ENCODE data around the gene PHACTR3. TPM values are rescaled to one million over a fixed set of nuclear protein-coding genes. Genes with fewer than 3 reads are reported as not detected.

Gene PHACTR3
- total RNA-seq, 5 donors from 2014 or later (not counting 1 experiment from before 2014, with no cell fraction given) = not detected

- H3K4me3 ChIP-seq (ENCODE audit: control insufficient read depth in 1 of 2, extremely low read depth in 1 of 2, low read length in 1 of 2) = no peak overlapping the region
- no peaks in the 10 kb centered on the region for H3K36me3 Mint-ChIP-seq
- H3K9me3 Mint-ChIP-seq = no peaks in the 10 kb centered on the region
- ChIA-PET POLR2A (no interaction called here), CTCF (interaction anchor here in 1 of 2 donors (0.5 kb wide), 1 partner anchor 13 kb away, joined by 4 read pairs; no protein-coding TSS in a partner anchor)
- H3K9me3 ChIP-seq = no peaks in the 10 kb centered on the region
- no peaks in the 10 kb centered on the region for H3K4me1 Mint-ChIP-seq
- H3K27me3 Mint-ChIP-seq = peaks cover 19% of the 10 kb centered on the region in 2 donors
- no peaks in the 10 kb centered on the region for H3K36me3 ChIP-seq (ENCODE audit: control insufficient read depth in 2 of 2, extremely low read depth in 1 of 2, insufficient read depth in 1 of 2, low read length in 1 of 2)
- ATAC-seq (replicated peaks in 1 of 4) (no peak), DNase-seq (no peak)
- H3K27me3 ChIP-seq (replicated peaks in 1 of 2; ENCODE audit: control insufficient read depth in 2 of 2, extremely low read depth in 1 of 2, insufficient read depth in 2 of 2, low read length in 1 of 2) = peaks cover 0 to 25% of the 10 kb centered on the region in 2 experiments
- H3K27ac ChIP-seq (ENCODE audit: low read length) = no peak overlapping the region
- H3K4me3 Mint-ChIP-seq = no peak overlapping the region
- H3K27ac Mint-ChIP-seq = no peak overlapping the region
- 76% methylated on average over 11 of the region's 15 CpGs for WGBS (ENCODE audit: insufficient coverage)
- no peaks in the 10 kb centered on the region for H3K4me1 ChIP-seq (ENCODE audit: control insufficient read depth in 1 of 2, extremely low read depth in 1 of 2, insufficient read depth in 2 of 2, low read length in 2 of 2)
Observed at GRCh38 chr20:59828125-59829053, 224.0 kb downstream of the PHACTR3 start.

DNA sequence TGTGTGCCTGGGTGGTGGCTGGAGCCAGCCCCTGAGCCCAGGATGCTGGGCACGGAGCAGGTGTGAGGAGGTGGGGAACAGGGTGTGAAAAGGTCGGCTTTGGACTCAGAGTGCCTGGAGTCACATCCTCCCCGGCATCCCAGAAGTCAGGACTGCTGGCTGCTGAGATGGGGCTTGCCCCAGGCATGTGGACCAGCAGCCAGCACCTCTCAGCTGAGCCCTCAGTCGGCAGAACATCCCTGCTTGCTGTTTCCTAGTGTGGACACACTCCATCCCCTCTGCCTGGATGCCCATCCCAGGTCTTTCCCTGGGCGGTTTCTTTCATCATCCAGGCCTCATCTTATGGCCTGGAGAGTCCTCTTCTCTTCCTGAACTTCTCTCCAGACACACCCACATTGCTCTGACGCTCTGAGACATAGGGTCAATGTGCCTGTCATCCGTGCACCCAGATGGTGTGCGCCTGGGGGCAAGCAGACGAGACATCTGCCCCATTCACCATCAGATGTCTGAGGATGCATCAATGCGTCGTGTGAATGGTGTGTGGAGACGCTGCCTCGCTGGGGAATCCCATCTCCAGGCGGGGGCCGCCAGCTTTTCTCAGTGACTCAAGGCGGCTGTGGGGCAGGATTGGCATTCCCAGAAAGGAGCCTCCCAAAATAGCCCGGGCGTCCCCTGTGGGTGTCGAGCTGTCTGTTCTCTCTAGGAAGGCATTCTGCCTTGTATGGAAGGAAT, 224.9 kb downstream of the PHACTR3 start:
- no peaks in the 10 kb centered on the region for H3K36me3 Mint-ChIP-seq
- no peak for ATAC-seq (replicated peaks in 1 of 4)

DNA sequence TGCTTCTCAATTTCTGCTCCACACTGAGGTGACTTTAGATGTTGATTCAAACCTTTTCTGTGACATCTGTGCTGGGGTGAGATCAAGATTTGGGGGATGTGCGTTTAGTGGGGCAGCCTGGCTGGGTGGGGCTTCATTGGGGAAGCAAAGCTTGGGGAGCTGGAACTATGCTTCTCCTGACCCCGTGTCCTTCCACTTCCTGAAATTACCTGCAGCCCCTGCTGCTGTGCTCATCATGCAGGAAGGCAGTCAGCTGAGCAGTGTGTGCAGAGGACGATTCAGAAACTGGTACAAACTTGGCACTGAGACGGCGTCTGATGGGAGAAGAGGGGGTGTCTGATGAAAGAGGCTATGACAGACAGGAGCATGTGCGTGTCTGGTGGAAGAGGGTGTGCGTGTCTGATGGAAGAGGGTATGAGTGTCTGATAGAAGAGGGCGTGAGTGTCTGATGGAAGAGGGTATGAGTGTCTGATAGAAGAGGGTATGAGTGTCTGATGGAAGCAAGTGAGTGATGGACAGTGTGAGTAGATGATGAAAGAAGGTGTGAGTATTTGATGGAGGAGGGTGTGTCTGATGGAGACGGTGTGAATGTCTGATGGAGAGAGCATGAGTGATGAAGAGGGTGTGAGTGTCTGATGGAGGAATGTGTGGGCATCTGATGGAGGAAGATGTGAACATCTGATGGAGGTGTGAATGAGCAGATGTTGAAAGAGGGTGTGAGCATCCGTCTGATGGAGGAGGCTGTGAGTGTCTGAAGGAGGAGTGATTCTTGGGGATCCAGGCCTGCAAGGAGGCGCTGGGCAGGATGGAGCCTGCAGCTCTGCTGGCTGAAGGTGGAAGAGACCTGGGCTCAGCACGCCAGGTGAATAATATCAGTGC, 225.7 kb downstream of the PHACTR3 start:
- no peak overlapping the region for H3K27ac ChIP-seq (ENCODE audit: low read length)
- 66% methylated on average over 9 of the region's 12 CpGs for WGBS (ENCODE audit: insufficient coverage)
- Mint-ChIP-seq H3K36me3 (no peaks in the 10 kb centered on the region), H3K27me3 (peaks cover 31 to 32% of the 10 kb centered on the region in 2 donors), H3K4me3 (no peak overlapping the region), H3K27ac (no peak overlapping the region), H3K4me1 (no peaks in the 10 kb centered on the region), H3K9me3 (no peaks in the 10 kb centered on the region)
- ATAC-seq (replicated peaks in 1 of 4) = no peak
- POLR2A ChIA-PET = no interaction called here
- H3K9me3 ChIP-seq = no peaks in the 10 kb centered on the region
- no peaks in the 10 kb centered on the region for H3K4me1 ChIP-seq (ENCODE audit: control insufficient read depth in 1 of 2, extremely low read depth in 1 of 2, insufficient read depth in 2 of 2, low read length in 2 of 2)
- no peaks in the 10 kb centered on the region for H3K36me3 ChIP-seq (ENCODE audit: control insufficient read depth in 2 of 2, extremely low read depth in 1 of 2, insufficient read depth in 1 of 2, low read length in 1 of 2)
- CTCF ChIA-PET = no interaction called here
- DNase-seq = no peak
- no peak overlapping the region for H3K4me3 ChIP-seq (ENCODE audit: control insufficient read depth in 1 of 2, extremely low read depth in 1 of 2, low read length in 1 of 2)
- H3K27me3 ChIP-seq (replicated peaks in 1 of 2; ENCODE audit: control insufficient read depth in 2 of 2, extremely low read depth in 1 of 2, insufficient read depth in 2 of 2, low read length in 1 of 2) = peaks cover 0 to 38% of the 10 kb centered on the region in 2 experiments

More for the DNA sequence above, 224.9 kb downstream of the PHACTR3 start:
- ChIA-PET CTCF (no interaction called here), POLR2A (no interaction called here)
- H3K27me3 Mint-ChIP-seq = peaks cover 23 to 24% of the 10 kb centered on the region in 2 donors
- H3K27ac Mint-ChIP-seq = no peak overlapping the region
- no peaks in the 10 kb centered on the region for H3K36me3 ChIP-seq (ENCODE audit: control insufficient read depth in 2 of 2, extremely low read depth in 1 of 2, insufficient read depth in 1 of 2, low read length in 1 of 2)
- no peak for DNase-seq
- no peaks in the 10 kb centered on the region for H3K4me1 Mint-ChIP-seq
- H3K27me3 ChIP-seq (replicated peaks in 1 of 2; ENCODE audit: control insufficient read depth in 2 of 2, extremely low read depth in 1 of 2, insufficient read depth in 2 of 2, low read length in 1 of 2) = peaks cover 0 to 31% of the 10 kb centered on the region in 2 experiments
- H3K9me3 ChIP-seq = no peaks in the 10 kb centered on the region
- H3K4me1 ChIP-seq (ENCODE audit: control insufficient read depth in 1 of 2, extremely low read depth in 1 of 2, insufficient read depth in 2 of 2, low read length in 2 of 2) = no peaks in the 10 kb centered on the region
- no peak overlapping the region for H3K4me3 ChIP-seq (ENCODE audit: control insufficient read depth in 1 of 2, extremely low read depth in 1 of 2, low read length in 1 of 2)
- H3K9me3 Mint-ChIP-seq = no peaks in the 10 kb centered on the region
- no peak overlapping the region for H3K4me3 Mint-ChIP-seq
- H3K27ac ChIP-seq (ENCODE audit: low read length) = no peak overlapping the region
- WGBS (ENCODE audit: insufficient coverage) = 63% methylated on average over 7 of the region's 19 CpGs

- Histone ChIP-seq H3K4me3 (ENCODE audit: control insufficient read depth in 1 of 2, extremely low read depth in 1 of 2, low read length in 1 of 2) (no peak overlapping the region), H3K9me3 (no peaks in the 10 kb centered on the region), H3K27ac (ENCODE audit: low read length) (no peak overlapping the region), H3K27me3 (replicated peaks in 1 of 2; ENCODE audit: control insufficient read depth in 2 of 2, extremely low read depth in 1 of 2, insufficient read depth in 2 of 2, low read length in 1 of 2) (peaks cover 0 to 40% of the 10 kb centered on the region in 2 experiments), H3K36me3 (ENCODE audit: control insufficient read depth in 2 of 2, extremely low read depth in 1 of 2, insufficient read depth in 1 of 2, low read length in 1 of 2) (no peaks in the 10 kb centered on the region), H3K4me1 (ENCODE audit: control insufficient read depth in 1 of 2, extremely low read depth in 1 of 2, insufficient read depth in 2 of 2, low read length in 2 of 2) (no peaks in the 10 kb centered on the region)
- Mint-ChIP-seq H3K27me3 (peaks cover 36 to 37% of the 10 kb centered on the region in 2 donors), H3K27ac (no peak overlapping the region), H3K9me3 (no peaks in the 10 kb centered on the region), H3K36me3 (no peaks in the 10 kb centered on the region), H3K4me3 (no peak overlapping the region), H3K4me1 (peaks cover 0 to 2% (median 0%) of the 10 kb centered on the region in 3 donors)
- CTCF ChIA-PET = no interaction called here
- 63% methylated on average over 5 of the region's 6 CpGs for WGBS (ENCODE audit: insufficient coverage)
- ATAC-seq (replicated peaks in 1 of 4) (no peak), DNase-seq (no peak)
- POLR2A ChIA-PET = no interaction called here
Observed at GRCh38 chr20:59830665-59831023, 226.3 kb downstream of the PHACTR3 start.

DNA sequence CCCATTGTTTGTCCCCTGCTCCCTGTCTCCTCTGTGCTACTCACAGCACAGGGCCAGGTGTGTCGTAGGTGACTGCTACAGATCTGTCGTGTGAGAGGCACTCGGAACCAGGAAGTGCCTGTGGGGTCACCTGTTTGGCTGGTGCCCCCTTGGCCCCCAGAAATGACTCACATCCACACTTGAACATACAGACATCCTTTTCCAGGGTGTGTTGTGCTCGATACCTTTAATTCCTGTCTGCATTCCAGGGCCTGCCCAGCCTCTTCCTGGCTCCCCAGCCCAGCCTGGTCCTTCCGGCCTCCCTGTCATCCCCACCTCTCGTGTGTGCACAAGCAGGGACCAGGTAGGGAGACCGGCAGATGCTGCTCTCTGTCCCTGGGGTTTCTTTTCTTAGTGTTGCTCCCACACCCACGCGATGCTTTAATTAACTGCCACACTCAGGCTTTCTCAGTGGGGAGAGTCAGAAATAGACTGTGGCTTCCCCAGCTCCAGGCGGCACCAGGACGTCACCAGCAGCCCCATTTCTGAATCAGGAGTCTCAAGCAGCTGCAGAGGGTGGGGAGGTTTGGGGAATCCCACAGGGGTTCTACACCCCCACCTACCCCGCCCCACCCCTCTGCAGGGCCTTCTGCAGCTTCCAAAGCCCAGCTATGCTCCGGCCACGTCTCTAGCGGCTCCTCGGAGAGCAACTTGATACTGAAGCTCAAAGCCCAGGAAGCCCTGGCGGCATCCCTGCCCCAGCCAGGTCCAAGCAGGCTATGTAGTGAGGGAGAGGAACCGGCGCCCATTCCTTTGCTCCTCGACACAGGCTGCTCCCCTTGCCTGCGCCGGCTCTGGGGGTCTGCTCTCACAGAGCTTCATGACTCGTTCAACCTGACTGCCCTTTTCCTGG, 226.9 kb downstream of the PHACTR3 start:
- DNase-seq (no peak), ATAC-seq (replicated peaks in 1 of 4) (no peak)
- H3K4me1 Mint-ChIP-seq = peaks cover 0 to 5% (median 0%) of the 10 kb centered on the region in 3 donors
- H3K27ac Mint-ChIP-seq = no peak overlapping the region
- no peak overlapping the region for H3K4me3 Mint-ChIP-seq
- 84% methylated on average over 13 of the region's 23 CpGs for WGBS (ENCODE audit: insufficient coverage)
- no peaks in the 10 kb centered on the region for H3K36me3 ChIP-seq (ENCODE audit: control insufficient read depth in 2 of 2, extremely low read depth in 1 of 2, insufficient read depth in 1 of 2, low read length in 1 of 2)
- peaks cover 2 to 47% of the 10 kb centered on the region in 2 experiments for H3K27me3 ChIP-seq (replicated peaks in 1 of 2; ENCODE audit: control insufficient read depth in 2 of 2, extremely low read depth in 1 of 2, insufficient read depth in 2 of 2, low read length in 1 of 2)
- ChIA-PET POLR2A (no interaction called here), CTCF (no interaction called here)
- H3K4me3 ChIP-seq (ENCODE audit: control insufficient read depth in 1 of 2, extremely low read depth in 1 of 2, low read length in 1 of 2) = no peak overlapping the region
- no peaks in the 10 kb centered on the region for H3K9me3 Mint-ChIP-seq
- peaks cover 43% of the 10 kb centered on the region in 2 donors for H3K27me3 Mint-ChIP-seq
- no peak overlapping the region for H3K27ac ChIP-seq (ENCODE audit: low read length)
- no peaks in the 10 kb centered on the region for H3K4me1 ChIP-seq (ENCODE audit: control insufficient read depth in 1 of 2, extremely low read depth in 1 of 2, insufficient read depth in 2 of 2, low read length in 2 of 2)
- no peaks in the 10 kb centered on the region for H3K9me3 ChIP-seq
- no peaks in the 10 kb centered on the region for H3K36me3 Mint-ChIP-seq
